DMS114 treated with DMSO at 0.1 percent for 48 hours (cell line): Measurements from ENCODE around the gene CACNB3.

Source experiments
- DNase-seq: peaks from one replicate; lab custom pipeline; 2025; ENCODE audit not compliant: unreplicated experiment; lab: John Stamatoyannopoulos, UW

CACNB3 gene

DNA sequence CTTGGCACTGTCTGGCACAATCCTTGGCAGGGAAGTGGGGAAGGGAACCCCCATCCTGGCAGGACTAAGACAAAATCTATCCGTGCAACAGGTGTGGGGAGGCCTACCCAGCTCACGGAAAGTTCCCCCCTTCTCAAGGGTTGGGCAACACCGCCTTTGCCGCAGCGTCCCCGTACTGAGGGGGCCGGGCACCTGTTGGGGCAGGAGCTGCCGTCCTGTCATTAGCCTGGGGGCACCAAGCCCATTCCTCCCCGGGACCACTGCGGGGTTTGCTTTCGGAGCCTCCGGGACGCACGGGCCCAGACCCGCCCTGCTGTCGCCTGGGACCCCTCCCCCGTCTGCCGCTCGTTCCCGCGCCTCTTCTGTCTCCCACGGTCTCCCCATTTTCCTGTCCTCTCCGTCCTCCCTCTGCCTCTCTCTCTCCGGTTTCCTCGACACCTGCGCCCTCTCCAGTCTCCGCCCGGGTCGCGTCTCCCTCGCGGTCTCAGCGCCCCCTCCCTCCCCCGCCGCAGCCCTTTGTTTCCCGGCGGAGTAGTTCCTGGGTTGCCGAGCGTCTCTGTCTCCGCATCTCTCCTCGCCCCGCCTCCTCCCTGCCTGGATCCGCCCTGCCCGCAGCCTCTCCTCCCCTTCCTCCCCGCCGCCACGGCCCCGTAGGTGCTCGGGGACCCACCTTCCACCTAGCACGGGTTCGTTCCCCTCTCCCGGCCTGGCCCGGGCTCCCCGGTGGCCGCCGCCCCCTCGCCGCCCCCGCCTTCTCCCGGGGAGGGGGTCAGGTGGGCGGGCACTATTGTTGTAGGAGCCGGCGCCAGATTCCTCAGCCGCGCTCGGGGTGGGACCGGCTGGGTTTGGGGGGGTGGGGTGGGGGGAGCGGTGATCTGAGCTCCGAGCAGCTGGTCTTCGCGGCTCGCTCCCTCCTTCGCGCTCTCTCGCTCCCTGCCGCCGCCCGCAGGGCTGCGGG, at the start of gene CACNB3:
Gene CACNB3, plus strand, starts transcription at position 624 of the 958 bp plus-strand sequence. CDS start 434 bp downstream, outside the sequence.
- DNase-seq = peak; percentile 44

DNA sequence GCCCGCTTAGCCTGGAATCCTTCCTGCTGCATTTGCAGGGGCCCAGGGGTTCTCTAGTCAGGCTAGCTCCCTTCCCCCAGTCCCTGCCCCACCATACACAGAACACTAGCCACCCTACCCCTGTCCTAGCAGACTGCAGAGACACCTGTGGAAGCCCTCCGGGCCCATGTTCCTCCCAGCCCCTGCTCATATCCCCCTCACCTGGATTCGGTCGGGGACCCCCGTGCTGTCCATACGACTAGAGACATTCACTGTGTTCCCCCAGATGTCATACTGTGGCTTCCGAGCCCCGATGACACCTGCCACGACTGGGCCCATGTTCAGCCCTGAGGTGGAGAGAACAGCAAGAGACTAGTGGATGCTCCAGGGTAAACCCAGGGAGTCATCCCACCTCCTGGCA, 49.6 kb upstream of the CACNB3 start:
- DNase-seq = no peak

DNA sequence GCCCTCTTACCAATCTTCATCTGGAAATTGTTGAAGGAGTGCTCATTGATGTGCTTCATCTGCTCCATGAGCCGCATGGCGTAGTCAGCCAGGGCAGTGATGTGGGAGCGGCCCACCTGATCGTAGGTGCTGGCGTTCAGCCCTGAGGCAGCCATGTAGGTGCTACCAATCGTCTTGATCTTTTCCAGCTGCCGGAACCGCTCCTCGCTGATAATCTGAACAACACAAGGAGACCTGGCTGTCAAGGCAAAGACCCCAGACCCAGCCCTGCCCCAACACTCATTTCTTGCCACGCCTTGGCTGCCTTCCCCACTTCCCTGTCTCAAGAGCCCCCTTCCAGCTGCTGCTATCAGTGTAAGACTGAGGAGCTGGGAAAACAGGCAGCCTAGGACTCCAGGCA, 47.5 kb upstream of the CACNB3 start:
- no peak for DNase-seq

DNA sequence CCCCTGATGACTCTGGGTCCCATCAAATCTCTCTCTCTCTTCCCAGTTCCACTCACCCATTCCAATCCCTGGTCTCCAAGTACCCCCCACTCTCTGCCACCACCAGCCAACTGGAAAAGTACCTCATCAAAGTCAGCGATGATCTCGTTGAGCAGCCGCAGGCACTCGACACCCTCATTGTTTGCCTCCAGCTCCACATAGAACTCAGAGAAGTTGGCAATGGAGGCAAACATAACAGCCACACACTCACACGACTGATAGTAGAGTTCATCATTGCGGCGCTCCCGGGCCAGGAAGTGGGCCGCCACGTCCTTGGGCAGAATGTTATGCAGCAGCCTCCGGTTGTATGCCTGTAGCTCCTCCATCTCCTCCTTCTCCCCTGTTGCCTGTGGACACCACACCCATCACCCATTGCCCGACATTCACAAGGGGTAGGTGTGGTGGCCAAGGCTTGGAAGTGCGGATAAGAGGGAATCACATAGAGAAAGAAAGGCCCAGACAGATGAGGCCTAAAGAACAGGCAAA, 46.6 kb upstream of the CACNB3 start:
- no peak for DNase-seq

DNA sequence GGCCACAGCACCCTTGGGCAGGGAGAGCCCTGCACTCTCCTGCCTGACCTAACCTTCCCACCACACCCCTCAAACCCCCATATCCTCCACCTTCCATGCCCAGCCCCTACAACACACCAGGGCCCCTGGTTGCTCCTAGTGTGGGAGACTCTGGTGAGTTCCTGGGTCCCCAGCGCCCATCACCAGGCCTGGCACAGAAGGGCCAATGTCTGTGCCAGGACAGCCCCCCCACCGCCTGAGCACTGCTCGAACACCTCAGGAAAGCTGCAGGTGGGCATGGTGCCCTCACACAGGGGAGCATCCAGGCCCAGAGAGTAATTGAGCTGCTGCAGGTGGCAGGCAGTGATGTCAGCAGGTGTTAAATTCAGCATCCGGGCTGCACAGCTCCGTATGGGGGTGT, 44.6 kb upstream of the CACNB3 start:
- DNase-seq = no peak

DNA sequence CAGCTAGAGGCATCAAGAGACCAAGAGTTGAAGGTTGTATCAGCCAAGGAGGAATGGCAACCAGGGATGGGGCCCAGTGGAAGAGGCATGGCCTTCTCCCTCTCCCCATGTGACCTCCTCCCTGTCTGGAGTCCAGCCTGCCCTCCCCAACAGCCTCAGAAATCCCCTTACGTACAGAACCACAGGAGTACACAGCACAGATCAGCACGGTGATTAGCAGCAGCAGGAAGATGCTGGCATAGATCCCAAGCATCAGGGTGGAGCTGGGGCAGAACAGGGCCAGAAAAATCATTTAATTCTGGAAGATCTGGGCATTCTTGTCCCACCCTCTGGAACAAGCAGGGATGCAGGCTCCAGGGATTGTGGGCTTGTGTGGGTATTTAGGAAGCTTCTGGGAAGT, 43.8 kb upstream of the CACNB3 start:
- no peak for DNase-seq

DNA sequence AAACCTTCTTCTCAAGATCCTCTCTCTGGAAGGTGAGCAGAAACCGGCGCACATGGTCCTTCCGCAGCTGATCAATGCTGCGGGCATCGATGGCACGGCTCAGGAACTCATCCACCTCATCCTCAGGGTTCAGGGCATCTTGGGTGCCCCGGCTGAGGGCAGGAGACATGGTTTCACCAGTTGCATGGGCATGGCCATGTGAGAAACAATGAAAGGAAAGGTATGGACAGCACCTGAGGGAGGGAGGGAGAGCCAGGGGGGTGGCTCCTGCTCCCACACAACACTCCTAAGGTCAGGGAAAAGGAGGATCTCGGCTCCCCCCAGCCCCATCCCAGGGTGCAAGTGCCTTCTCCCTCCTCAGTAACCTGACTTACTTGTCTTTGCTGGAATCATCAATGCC, 43.0 kb upstream of the CACNB3 start:
- no peak for DNase-seq

DNA sequence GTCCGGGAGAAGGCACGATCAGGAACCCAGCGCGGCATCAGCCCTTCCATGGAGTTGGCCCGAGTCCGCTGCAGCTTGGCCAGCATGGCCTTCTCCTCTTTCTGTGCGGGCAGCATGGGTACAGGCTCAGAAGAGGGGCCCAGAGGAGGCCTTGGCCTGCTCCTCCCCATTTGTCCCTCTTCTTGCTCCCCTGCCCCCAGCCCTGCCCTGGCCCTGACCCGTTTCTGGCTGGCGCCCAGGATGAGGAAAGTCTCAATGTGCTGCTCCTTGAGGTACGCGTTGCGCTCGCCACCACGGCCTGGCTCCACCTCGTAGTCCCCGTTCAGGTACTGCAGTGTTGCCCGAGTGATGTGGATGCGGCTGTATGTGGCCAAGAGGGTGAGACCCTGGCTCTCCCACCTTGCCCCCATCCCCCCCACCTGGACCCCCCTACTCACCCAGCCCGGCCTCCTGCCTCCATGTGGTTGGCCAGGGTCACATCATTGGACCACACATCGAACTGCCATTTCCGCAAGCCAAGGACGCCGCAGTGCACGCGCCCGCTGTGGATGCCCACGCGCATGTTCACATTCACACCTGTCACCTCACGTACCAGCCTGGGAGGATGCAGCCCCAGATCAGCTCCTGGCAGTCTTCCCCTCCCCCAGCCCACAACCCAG, 42.2 kb upstream of the CACNB3 start:
- no peak for DNase-seq

DNA sequence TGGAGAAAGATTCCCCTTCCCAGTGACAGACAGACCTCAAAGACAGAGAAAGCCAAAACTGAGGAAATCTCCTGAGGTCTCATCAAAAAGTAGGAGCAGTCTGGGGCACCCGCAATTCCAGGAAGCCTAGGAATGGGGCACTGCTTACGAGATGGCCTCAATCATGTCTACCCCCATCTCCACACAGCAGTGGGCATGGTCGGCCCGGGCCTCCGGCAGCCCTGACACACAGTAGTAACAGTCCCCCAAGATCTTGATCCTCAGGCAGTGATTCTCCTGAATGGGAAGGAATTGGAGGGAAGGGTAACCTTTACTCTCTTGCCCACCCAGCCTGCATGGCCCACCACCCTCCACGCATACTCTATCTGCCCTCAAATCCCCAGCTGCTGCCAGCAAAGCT, 41.3 kb upstream of the CACNB3 start:
- no peak for DNase-seq

DNA sequence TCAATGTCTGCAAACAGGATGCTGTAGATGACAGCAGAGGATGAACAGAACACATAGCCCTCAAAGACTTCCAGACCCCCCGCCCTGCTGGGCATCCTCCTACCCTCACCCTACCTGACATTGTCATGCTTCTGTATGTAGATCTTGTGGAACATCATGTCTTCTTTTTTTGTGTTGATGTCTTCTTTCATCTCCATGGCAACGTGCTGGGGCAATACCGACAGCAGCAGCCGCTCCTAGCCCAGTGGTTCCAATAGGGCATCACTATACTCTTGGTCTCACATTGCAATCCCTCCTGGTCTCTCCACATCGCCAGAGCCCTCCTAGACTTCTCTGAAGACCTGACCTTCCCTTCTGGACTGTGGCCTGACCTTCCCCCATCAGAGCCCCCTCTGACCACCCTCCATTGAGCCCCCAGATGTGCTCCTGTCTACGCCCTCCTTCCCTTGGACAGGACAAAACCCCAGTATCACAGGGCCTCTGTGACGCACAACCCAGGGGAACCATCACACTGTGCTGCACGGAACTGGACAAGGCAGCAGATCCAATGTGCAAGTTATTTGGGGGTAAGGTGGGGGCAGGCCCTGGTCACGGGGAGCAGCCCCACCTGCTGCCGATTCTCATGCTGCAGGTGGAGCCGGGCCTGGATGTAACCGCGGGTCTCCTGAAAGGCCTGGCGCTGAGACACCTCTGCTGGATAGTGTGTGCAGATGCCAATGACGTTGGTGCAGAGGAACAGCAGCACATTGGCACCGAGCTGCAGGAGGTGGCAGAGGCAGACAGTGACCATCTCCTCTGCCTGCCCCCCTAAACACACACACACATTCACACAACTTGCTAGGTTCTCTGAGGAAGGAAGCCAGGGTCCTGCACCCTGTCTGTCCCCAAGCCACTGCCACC, 40.5 kb upstream of the CACNB3 start:
- DNase-seq = no peak

DNA sequence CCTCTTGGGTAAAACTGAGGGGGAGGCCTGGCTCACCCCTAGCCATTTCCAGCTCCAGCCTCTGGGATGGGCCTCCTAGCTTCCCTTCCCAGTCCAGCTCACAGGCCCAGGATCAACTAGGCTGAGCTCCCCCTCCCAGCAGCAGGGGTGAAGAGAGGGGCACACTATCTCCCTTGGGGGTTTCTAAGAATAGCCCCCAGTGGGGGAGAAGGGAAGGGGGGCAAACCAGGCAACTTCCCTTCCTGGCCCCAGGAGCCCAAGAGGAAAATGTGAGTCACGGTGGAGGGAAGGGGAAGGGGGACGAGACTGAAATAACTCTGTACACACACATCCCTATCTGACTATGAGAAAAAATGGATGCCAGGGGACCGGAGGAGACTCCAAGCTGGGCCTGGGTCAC, 38.4 kb upstream of the CACNB3 start:
- no peak for DNase-seq

DNA sequence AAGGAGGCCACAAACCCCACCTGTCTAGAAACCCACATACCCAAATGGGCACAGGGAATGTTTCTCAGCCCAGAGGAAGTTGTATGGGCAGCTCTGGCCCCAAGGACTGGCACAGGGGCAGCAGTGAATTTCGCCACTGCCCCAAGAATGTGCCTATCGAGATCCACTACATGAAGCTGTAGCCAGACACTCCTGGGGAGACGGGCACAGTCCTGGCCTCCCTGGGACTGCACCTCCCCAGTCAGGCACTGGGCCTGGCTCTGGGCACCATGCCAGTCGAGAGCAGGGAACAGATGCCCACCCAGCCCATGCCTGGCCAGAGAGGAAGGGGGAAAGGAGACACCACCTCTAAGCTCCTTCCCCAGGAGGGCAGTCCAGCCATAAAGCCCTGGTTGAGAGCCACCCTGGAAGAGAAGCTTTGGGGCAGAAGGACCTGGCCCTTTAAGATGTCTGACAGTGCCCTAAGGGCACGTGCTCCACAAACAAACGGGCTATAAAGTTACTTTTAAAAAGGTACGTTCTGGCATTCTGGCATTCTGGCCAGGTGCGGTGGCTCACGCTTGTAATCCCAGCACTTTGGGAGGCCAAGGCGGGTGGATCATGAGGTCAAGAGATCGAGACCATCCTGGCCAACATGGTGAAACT, 37.8 kb upstream of the CACNB3 start:
- no peak for DNase-seq

DNA sequence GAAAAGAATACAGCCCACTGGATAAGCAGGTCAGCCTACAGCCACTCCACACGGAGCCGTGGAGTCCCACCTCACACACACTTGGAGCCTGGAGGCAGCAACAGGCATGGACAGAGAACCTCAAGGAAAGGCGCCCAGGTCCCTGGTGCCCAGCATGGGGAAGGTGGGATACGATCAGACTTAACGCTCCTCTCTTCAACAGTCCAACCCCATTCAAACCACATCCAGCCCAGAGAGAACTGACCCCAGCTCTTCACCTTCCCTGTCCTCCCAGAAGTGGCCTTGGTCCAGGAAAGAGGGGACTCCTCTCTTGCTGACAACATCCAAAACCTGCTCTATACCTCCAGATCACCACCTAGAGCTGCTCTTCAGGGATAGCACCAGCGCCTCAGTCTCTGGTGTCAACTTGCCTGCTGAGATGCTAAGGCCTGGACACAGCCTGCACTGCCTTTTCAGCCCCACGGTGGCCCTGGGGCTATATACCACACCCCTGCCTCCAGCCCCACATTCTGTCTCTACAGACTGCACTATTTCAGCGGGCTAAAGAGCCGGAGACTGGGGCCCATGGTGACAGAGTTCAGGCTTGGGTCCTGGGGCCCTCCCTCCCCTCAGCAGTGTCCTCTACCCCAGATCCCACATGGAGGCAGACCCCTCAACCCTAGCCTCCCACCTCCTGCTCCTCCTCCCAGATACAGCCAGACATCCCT, 36.4 kb upstream of the CACNB3 start:
- no peak for DNase-seq

DNA sequence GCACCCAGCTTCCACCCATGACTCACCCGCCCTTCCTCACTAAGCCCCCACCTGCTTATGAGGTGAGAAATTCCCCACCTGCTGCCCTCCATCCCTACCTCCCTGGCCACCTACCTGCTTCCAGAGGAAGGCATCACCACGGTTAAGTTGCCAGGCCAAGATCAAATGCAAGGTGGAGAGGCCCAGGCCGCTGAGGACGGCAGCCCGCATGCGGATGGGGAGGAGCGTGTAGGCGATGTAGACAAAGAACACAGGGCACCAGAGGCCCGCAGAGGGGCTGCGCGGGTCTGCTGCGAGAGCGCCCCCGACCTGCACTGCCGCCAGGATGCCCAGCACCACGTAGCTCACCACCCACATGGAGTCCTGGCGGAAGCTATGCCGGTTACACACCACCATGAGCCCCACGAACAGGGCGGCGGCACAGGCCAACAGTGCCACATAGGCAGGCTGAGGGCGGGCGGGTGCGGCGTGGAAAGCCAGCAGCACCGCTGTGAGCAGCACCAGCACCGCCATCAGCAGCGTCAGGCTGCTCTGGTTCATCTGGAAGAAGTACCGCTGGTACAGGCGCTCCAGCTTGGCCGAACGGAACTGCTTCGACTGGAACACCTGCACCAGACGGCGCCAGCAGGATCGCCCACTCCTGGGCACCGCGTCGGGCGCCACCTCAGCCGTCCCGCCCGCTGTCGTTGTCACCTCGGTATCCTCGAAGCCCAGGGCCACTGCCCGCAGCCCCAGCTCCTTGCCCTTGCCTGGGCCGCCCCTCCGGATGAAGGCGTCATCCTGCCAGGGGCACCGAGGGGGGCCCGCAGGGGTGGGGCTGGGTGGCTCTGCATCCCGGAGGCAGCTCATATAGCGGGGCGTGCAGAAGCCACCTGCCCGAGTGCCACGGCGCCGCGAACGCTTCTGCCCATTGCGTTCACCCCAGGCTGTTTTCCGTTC, 35.6 kb upstream of the CACNB3 start:
- no peak for DNase-seq

DNA sequence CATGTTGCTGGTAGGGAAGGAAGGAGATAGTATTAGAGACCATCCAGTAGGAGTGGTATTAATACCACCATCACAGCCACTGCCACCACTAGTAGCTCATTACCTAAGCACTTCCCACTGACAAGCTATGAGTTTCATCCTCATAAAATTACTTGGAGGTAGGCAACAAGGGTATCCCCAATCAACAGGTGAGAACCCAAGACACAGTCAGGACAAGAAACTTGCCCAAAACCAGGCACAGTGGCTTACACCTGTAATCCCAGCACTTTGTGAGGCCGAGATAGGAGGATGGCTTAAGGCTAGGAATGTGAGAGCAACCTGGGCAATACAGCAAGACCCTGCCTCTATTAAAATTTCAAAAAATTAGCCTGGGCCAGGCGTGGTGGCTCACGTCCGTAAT, 34.9 kb upstream of the CACNB3 start:
- no peak for DNase-seq

DNA sequence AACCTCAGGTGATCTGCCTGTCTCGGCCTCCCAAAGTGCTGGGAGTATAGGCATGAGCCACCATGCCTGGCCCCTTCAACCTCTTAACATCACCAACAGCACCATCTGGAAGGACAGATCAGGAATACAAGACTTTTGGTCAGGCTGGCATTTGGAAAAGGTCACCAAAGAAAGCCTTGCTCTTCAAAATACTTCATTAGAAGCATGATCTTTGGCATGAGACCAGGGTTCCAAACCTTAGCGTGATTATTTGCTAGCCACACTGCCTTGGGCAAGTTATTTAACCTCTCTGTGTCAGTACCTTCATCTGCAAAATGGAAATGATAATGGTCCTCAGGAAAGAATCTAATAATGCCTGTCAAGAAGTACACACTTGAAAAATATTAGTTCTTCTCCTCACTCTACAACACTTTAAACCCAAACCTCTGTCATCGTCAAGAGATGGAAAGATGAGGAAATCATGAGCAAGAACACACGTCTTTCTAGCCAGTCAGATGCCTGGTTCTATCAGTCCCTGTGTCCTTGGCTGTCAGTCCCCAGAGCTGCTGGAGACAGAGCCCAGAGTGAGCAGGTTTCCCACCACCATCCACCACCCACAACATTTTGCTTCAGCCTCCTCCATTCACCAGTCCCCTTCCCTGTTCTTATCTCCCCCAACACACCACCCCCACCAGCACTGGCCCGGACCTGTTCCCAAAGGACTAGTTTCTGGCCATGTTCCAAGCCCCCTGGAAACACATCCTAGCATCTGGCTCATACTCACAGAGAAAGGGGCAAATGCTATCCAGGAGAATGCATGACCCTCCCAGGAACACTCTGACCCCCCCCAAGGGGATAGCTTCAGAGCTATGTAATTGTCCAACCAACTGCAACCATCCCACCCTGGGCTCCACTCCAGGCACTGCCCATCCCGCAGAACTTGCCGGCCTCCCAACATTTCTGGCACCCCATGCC, 31.4 kb upstream of the CACNB3 start:
- no peak for DNase-seq

DNA sequence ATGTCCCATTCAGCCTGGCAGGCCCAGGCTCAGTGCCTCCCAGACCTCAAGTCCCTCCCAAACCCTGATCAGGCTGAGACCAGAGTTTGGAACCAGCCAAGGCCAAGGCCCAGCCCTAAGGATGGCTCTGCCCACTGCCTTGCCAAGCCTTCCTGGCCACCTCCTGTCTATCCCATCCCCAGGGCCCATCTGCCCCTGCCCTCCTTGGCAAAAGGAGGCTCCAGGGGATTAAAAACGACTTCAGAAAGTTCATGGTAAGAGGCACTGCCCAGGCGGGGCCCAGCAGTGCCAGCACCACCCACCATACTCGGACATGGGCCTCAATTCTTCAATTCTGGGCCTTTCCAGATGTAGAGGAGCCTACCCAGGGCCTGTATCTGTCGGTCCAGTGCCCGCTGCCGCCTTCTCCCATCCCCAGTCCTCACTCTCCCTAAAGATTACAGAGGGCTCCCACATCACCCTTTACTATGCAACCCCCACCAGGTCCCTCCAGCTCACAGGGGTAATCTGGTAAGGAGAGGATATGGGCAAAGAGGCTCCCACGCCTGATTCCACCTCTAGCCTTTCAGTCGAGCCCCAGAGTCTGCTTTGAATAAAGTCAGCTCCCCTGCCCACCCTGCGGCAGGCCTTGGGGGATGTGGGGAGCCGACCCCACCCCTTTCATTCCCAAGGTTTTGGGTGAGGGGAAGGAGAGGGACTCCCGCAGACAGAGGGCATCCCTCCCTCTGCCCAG, 30.3 kb upstream of the CACNB3 start:
- no peak for DNase-seq
